Germinal center (tissue), 1 donor: ENCODE measurements around the gene MTFR1L.

Experiments
- DNase-seq: peaks from one replicate; pipeline ENCODE4 v3.0.0; 2012; ENCODE audit warnings: mixed read lengths, low spot score

Gene MTFR1L

DNA sequence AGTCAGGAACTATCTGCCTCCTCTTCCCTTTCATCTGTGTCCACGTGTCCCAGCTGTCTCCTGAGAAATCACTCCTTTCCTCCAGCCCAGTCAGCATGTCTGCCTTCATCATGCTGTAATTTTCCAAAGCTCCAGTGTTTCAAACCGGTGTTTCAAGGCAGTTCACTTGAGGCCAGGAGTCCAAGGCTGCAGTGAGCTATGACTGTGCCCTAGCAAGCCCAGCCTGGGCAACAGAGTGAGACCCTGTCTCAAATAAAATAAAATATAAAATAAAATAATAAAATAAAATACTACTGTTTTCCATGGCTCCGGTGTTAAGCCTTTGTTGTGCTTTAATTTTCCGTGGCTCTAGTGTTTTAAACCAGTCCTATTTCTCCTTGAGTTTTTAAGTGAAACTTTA is 27.6 kb upstream of the MTFR1L start:
- DNase-seq: no peak

GRCh38 chr1:25793585-25794170 is 26.1 kb upstream of the MTFR1L start:
- no peak for DNase-seq

DNA sequence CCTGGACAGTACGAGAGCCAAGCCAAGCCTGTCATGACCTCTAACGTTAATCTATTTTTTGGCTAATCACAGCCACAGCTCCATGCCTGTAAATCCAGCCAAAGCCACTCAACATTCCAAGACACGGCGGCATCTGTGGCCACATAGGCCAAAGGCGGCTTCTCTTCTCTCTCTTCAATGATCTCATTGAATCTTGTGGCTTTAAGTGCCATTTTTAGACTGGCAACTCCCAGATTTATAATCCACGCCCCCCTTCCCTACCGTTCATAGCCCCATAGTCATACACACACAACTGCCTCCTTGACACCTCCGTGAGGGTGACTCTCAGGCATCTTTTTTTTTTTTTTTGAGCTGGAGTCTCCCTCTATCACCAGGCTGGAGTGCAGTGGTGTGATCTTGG is 25.4 kb upstream of the MTFR1L start:
- DNase-seq: no peak

DNA sequence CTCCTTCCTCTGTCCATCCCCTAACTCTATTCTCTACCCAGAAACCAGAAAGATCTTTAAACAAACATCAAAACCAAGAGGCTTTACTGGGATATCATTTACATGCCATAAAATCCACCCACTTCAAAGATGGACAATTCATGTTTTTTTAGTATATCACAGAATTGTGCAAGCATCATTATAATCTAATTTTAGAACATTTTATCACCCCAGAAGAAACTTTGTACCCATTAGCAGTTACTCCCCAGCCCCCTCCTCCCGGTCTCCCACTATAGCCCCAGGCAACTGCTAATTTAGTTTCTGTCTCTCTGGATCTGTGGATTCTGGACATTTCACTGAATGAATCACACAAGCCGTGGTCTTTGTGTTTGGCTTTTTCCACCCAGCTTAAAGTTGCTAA is 24.5 kb upstream of the MTFR1L start:
- DNase-seq: no peak

GRCh38 chr1:25795946-25796810 is 23.6 kb upstream of the MTFR1L start:
- no peak for DNase-seq

DNA sequence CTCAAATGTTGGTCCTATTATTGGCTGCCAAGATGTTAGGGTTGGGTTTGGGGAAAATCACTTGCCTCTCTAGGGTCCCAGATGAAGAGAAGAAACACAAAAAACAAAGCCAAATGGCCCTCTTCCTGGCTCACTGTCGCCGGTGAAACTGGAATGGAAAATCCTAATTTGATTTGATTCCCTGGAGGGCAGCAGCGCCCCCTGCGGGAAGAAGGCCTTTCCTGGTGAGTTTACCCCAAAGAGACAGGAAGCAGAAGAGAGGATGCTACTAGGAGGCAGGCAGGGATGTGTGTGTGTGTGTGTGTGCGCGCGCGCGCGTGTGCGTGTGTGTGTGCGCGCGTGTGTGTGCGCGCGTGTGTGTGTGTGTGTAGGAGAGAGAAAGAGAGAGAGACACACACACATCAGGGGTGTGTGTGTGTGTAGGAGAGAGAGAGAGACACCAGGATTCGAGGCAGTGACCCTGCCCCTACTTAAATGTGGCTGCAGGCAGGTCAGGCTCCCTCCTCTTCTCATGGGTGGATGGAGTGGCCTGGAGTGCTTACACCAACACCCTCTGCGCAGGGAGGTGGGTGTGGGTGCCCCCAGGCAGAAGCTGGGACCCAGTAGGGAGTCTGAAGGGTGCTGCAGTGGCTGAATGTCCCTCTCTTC is 22.8 kb upstream of the MTFR1L start:
- peak; percentile 59 for DNase-seq

DNA sequence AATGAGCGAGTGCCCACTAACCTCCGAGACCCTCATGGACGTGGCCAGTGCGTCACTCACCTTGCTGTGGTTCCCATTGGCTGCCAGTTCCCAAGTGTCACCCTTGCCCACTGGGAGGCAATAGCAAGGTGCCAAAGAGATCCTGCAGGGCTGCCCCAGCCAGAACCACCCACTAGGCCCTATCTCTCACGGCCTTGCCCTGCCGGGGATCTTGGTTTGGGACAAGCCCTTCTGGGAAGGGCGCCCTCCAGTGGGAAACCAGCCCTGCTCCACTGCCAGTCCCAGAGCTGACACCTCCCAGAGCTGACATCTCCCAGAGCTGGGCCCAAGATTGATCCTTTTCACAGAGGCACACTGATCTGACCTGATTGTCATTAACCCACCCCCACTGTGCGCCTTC is 21.8 kb upstream of the MTFR1L start:
- no peak for DNase-seq

- DNase-seq: no peak
These were observed 20.9 kb upstream of the MTFR1L start for GRCh38 chr1:25798666-25799351.

- DNase-seq: no peak
These were observed 20.3 kb upstream of the MTFR1L start for GRCh38 chr1:25799352-25799934.

GRCh38 chr1:25799935-25800702 is 19.6 kb upstream of the MTFR1L start, which contains the start of gene SELENON:
Gene SELENON, plus strand, starts transcription at chr1:25800193. Its CDS starts 38 bp downstream, at chr1:25800231.
- DNase-seq: peak; percentile 64

- DNase-seq: no peak
These were observed 18.9 kb upstream of the MTFR1L start for GRCh38 chr1:25800703-25801377.

DNA sequence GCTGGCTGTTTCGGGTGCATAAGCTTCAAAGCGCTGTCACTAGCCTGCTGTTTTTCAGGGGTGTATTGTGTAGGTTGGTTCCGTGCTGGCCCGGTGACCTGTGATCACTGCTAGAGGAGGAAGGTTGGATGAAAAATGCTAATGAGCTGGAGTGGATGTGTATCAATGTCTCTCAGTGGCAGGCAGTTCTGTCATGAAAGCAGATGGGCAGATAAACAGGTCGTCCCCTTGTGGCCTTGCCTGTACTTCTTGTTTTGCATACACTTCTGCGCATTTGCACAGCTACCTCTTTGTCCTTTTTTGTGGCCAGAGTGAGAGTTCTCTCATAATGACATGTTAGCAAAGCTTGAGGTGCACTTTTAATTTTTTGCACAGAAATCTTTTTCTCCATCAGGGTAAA is 16.8 kb upstream of the MTFR1L start:
- no peak for DNase-seq

GRCh38 chr1:25803368-25803767 is 16.4 kb upstream of the MTFR1L start:
- no peak for DNase-seq

- DNase-seq: no peak
These were observed 15.3 kb upstream of the MTFR1L start for GRCh38 chr1:25804244-25804963.

DNA sequence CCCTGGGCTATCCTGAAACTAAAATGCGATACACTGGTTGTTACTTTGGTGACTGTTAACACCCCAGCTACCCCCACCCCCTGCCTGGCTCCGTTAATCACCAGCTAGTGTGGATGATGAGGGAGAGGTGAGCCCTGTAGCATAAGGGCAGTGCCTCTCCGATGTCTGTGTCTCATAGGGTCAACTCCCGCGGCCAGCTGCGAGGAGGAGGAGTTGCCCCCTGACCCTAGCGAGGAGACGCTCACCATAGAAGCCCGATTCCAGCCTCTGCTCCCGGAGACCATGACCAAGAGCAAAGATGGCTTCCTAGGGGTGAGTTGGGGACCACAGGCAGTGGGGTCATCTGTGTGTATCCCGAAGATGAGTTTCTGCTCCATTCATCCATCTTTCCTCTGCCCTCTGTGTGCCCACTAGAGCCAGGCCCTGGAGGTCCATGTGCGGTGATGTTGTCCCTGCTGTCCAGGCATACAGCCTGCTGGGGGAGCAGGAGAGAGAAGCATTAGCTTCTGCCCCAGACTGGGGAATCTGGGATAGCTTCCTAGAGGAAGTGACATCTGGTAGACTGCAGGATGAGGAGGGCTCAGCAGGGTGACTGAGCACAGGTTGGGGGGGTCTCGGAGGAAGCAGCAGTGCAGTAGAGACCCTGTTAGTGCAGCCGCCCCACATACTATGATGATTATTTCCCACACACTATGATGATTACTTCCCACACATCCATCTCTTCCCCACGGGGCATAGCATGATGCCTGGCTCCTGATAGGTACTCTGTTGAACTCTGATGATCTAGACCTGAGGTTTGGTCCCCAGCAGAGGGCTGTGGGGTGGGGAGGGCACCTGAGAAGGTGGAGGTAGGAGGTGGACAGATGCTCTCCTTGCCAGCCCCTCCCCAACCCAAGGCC is 14.5 kb upstream of the MTFR1L start:
- no peak for DNase-seq

DNA sequence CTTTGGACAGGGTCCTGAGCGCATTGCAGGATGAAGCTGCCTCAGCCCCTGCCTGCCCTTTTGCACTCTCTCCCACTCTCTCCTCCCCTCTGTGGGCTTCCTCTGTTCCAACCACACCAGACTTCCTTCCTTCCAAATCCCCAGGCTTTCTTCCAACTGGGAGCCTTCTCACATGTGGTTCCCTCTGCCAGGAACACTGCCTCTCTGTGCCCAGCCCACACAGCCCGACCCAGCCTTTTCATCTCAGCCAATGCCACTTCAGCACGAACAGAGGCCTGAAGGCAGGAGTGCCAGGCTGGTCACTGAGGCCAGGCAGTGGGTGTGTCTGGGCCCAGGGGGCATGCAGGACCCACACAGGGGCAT is 13.9 kb upstream of the MTFR1L start:
- no peak for DNase-seq

DNA sequence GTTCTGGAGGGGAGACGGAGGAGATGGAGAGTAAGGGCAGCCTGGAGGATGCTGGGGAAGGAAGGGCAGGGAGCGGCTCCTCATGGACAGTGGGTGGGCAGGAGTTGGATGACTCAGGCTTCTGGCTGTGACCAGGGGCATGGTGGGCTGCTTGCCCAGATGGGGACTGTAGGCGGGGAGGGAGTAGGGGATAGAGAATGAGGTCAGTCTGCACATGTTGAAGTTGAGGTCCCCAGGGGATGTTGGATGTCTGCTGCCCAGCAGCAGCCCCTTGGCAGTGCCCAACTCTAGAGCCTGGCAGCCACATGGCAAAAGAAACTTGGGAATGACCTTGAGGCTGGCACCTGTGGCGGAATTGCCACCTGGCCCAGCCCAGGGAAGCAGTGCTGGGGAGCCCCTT is 13.3 kb upstream of the MTFR1L start:
- no peak for DNase-seq

DNA sequence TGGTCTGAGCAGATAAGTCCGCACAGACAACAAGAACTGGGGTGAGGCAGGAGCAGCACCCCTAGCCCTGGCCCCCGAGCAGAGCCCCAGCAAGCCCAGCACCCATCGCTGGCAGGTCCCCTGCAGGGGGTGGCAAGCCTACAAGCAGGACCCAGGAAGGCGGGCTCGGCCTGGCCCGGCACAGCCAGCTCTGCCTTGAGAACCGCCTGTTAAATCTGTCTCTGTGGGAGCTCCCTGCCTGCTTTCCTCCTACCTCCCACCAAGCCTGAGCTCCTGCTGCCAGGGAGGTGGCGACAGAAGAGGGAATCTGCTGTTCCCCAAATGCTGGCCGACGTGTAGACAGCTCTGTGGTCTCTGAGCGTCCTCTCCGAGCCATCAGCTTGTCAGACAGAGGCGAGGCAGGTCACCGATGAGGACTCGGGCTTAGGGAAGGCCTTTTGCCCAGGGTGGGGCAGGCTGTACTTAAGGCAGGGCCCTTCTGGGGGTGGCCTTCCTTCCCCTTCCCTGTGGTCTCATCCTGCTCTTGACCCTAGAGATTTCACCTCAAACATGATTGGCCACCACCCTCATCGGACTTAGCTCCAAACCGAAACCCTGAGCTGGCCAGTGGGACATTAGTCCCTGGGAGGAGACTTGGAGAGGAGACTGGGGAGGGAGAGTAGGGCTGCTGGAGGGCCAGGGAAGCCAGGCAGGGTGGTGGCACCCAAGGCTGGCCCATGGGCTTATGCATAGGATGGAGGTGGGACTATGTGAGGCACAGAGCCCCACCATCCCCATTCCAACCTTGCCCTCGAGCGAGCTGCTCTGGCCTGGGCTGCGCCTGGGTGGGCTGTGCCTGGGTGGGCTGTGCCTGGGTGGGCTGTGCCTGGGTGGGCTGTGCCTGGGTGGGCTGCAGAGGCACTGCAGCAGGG is 12.0 kb upstream of the MTFR1L start:
- no peak for DNase-seq
